CD4-positive, alpha-beta T cell treated with Interleukin-4 for 4 hours (primary cell): ENCODE measurements around the gene XYLB.

Experiments
- DNase-seq: peaks from one replicate; pipeline ENCODE4 v3.0.0-alpha.2; 2020

The XYLB gene

GRCh38 chr3:38325256-38325655 lies 21.3 kb upstream of the XYLB start:
- no peak for DNase-seq

DNA sequence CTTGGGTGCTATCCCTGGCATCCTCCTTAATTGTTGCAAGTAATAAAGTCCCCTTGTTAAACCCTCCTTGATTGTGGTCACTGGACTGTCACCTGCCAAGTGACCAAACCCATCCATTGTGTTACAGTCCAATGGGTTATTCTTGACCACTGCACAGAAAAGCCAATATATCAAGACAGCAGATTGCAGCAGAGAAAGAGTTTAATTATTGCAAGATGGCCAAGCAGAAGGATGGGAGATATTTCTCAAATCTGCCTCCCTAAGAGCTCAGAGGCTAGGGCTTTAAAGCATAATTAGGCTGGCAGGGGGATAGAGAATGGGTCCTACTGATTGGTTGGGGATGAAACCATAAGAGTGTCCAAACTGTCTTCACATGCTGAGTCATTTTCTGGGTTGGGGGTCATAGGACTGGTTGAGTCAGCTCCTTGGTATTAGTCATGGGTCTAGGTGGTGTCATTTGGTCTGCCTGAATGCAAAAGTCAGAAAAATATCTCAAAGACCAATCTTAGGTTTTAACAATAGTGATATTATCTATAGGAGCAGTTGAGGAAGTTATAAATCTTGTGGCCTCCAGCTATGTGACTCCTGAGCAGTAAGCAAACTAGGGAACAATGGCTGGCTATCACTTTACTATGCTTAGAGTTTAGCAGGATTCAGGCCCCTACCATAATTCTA lies 19.1 kb upstream of the XYLB start:
- no peak for DNase-seq

GRCh38 chr3:38331257-38332022 lies 15.1 kb upstream of the XYLB start:
- DNase-seq = no peak

GRCh38 chr3:38332201-38332600 lies 14.4 kb upstream of the XYLB start:
- no peak for DNase-seq

- no peak for DNase-seq
Measured at GRCh38 chr3:38334142-38335055, 12.2 kb upstream of the XYLB start.

DNA sequence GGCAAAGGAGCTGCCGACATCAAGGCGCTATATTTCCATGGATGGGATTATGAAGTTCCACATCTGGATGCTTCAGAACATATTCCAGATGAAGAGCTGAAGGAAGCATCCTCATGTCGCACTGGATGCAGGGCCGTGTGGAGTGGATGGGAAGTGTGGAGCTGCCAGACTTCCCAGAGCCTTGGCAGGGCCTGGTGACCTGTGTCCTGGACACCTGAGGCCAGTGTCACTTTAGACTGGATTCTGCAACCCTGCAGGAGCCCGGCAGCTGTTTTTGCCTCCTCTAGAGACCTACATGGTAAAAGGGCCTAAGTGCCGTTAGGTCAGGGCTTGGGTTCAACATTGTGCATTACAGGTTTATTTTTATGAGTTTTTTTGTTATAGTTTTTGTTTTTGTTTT lies 11.3 kb upstream of the XYLB start:
- no peak for DNase-seq

- no peak for DNase-seq
Measured at GRCh38 chr3:38337703-38338102, 8.9 kb upstream of the XYLB start.

GRCh38 chr3:38343797-38344594 lies 2.6 kb upstream of the XYLB start:
- no peak for DNase-seq

DNA sequence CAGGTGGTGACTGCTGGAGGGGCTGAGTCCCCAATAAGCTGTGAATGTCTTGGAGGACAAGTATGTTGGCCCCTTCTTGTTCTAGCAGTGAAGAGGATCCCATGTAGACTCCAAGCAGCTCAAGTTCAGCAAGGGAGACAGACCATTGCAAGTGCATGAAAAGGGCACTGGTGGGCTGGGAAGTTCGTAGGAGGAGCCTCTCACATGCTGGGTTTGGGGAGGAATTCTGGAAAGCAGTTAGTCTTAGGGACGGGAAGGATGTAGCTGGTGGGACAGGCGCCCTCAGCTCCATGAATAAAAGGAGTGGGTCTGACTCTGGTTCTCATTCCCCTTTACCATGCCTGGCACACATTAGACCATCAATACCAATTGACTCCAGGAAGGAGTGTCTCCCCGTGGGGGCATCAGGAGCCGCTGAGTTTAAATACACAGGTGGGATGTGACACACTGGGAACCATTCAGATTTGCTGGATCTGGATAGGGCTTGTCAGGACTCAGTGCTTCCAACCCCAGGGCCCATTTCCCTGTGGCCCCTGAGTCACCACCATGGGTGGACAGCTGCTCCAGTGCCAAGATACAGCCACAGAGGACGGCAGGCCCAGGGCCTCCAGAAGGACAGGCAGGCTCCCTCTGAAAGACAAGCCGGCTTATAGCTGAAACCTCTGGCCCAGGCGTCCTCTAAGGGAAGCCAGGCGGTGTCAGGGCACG lies 552 bp upstream of the XYLB start:
- no peak for DNase-seq

- DNase-seq = no peak
Measured at GRCh38 chr3:38347421-38348200, 1.0 kb downstream of the XYLB start.

DNA sequence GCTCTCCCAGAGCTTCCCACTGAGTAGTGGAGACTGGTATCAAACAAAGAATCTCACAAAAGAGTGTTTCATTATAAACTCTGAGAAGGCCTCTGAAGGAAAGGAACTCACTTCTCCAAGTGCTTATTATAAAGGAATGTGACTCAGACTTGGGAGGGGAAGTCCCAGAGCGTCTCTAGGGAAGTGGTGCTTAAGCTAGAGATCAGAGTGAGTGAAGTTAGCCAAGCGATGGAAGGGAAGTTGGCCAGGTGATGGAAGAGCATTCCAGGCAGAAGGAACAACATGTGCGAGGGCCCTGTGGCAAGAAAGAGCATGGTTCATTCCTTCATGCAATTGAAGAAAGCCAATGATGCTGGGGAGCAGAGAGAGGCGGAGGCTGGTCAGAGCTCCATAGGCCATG lies 2.3 kb downstream of the XYLB start:
- DNase-seq = no peak

DNA sequence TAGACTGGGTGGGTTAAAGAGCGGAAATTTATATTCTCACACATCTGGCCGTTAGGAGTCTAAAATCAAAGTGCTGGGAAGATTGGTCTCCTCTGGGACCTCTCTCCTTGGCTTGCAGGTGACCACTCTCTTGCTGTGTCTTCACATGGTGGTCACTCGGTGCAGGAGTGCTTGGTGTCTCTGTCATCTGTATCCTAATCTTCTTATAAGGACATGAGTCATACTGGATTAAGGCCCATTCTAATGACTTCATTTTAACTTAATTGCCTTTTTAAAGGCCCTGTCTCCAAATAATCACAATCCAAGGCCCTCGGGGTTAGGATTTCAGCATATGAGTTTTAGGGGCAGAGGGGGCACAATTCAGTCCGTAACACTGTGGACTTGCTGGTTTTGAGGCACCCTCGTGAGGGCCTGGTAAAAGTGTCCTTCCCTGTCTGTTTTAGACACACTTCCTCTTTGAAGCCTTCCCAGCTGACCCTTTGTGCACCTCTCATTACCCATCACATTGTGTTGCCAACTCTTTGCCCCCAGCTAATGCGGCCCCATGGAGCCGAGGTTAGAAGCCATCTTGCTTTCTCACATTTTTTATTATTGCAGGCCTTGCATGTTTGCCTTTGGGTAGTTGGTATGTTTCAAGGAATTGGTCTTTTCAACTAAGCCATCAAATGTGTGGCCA lies 3.2 kb downstream of the XYLB start:
- no peak for DNase-seq

- no peak for DNase-seq
Measured at GRCh38 chr3:38353151-38353550, 6.6 kb downstream of the XYLB start.

DNA sequence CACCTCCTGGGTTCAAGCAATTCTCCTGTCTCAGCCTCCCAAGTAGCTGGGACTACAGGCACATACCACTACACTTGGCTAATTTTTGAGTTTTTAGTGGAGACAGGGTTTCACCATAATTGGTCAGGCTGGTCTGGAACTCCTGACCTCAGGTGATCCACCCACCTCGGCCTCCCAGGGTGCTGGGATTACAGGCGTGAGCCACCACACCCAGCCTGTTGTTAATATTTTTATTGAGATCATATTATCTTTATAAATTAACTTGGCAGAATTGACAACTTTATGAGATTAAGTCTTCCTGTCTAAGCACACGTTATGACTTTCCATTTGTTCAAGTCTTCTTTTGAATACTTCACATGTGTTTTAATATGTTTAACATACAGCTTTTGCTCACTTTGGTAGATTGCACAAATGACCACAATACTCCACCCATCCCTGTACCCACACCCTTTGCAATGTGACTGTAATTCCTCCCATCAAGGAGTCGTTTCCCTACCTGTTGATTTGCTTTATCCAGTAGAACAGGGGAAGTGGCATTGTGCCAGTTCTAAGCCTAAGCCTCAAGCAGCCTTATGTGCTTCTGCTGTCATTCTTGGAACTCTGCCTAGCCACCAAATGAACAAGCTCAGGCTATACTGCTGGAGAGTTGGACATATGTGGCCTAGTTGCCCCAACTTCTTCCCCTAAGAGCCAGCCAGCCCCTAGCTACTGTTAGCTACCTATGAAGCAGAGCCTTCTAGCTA lies 8.2 kb downstream of the XYLB start:
- DNase-seq = no peak

GRCh38 chr3:38359038-38359437 lies 12.5 kb downstream of the XYLB start:
- DNase-seq = no peak

DNA sequence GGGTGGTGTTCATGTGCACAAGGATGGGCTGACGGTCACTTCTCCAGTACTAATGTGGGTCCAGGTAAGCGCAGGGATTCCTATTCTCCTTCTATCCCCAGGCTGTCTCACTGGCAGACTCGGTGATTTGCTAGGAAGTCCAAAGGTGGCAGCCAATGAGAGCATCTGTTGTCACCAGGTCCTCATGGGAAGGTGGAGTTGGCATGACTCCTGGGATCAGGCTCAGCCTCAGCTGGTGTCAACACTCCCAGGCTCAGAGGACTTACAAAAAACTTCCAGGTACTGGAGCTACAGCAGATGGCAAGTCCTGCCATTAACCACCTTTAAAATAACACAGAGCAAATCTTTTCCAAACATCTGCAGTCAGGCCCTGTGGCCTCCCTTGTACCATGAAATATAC lies 13.8 kb downstream of the XYLB start:
- no peak for DNase-seq

DNA sequence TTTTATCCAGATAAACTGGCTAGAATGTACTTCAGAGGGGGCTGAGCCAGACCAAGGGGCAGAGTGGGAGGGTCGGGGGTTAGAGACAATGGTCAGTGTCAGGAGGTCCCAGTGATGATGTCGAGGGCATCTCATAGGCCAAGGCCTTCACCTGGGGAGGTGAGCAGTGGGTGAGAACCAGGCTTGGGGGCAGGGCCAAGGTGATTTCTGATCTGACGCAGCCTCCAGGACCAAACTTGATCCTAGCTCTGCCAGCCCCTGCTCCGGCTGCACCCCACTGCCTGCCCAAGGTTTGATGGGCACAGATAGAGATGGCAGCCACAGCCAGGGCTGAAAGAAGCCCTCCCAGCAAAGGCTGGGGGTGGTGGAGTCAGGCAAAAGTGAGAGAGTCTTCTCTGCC lies 14.9 kb downstream of the XYLB start:
- no peak for DNase-seq

- DNase-seq = no peak
Measured at GRCh38 chr3:38362825-38363224, 16.2 kb downstream of the XYLB start.

DNA sequence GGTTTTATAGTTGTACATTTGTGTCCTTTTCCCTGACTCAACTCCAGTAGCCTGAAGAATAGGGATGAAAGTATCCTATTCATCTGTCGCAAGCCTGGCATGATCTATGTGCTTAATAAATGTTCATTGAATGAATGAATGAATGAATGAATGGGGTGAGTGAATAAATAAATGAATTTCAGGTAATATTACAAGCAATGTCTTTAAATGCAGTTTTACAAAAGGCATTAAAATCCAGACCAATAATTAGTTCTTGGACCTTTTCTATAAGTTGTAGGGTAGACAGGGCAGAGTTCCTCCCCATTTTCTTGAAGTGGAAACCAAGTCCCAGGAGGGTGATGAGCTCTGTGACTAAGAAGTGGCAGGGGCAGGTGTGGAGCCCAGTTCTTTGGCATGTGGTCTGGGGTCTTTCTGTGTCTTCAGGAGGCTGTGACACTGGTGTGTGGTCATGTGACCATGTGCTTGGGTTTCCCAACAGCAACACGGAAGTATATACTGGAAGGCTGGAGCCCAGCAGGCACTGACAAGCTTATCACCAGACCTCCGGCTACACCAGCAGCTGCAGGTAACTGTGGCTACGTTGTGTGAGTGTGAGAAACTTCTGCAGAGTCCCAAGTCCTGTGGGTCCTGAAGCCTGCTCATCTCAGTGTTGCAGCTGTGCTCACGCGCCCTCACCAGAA lies 18.3 kb downstream of the XYLB start:
- no peak for DNase-seq
